Measurements from ENCODE around the gene MORC2. TPM values are rescaled to one million over a fixed set of nuclear protein-coding genes. Genes with fewer than 3 reads are reported as not detected.

The MORC2 gene
- total and polyA plus RNA-seq, 4 donors: 11.9 to 24.7 (median 20.7) TPM

- no peaks in the 10 kb centered on the region for H3K27me3 ChIP-seq (ENCODE audit: control insufficient read depth in 3 of 3, insufficient read depth in 3 of 3, low read length in 2 of 3)
- H3K4me3 ChIP-seq: no peak overlapping the region
- no peaks in the 10 kb centered on the region for H3K9me3 ChIP-seq (ENCODE audit: control insufficient read depth in 4 of 4, insufficient read depth in 3 of 4, low read length in 3 of 4)
- TF ChIP-seq CTCF (IDR thresholded peaks at IDR 0.05; ENCODE audit: control extremely low read depth, extremely low read depth): no peak
- no peak for ATAC-seq (ENCODE audit: insufficient read depth, low FRiP score)
- peaks cover 0 to 3% (median 0%) of the 10 kb centered on the region in 5 donors for H3K4me1 ChIP-seq (ENCODE audit: control insufficient read depth in 5 of 5, insufficient read depth in 5 of 5, low read length in 5 of 5)
- no peak overlapping the region for H3K9ac ChIP-seq (ENCODE audit: insufficient read depth in 1 of 2, low read length in 2 of 2)
- H3K36me3 ChIP-seq (ENCODE audit: control insufficient read depth in 4 of 4, insufficient read depth in 4 of 4, low read length in 4 of 4): peaks cover 38 to 56% (median 44%) of the 10 kb centered on the region in 4 donors
- H3K27ac ChIP-seq (ENCODE audit: low read depth in 1 of 2, low read length in 1 of 2): no peak overlapping the region
- no peak for DNase-seq
- WGBS, 2 donors: 89 to 92% methylated on average over 7 of the region's 7 CpGs
Measured at GRCh38 chr22:30949934-30950660, 18.5 kb downstream of the MORC2 start.

GRCh38 chr22:30948930-30949342 lies 19.6 kb downstream of the MORC2 start:
- no peaks in the 10 kb centered on the region for H3K9me3 ChIP-seq (ENCODE audit: control insufficient read depth in 4 of 4, insufficient read depth in 3 of 4, low read length in 3 of 4)
- DNase-seq: no peak
- no peak for ATAC-seq (ENCODE audit: insufficient read depth, low FRiP score)
- no peaks in the 10 kb centered on the region for H3K27me3 ChIP-seq (ENCODE audit: control insufficient read depth in 3 of 3, insufficient read depth in 3 of 3, low read length in 2 of 3)
- peak overlapping the region in 1 of 2 donors; percentile 8 for H3K27ac ChIP-seq (ENCODE audit: low read depth in 1 of 2, low read length in 1 of 2)
- peaks cover 43 to 61% (median 52%) of the 10 kb centered on the region in 4 donors for H3K36me3 ChIP-seq (ENCODE audit: control insufficient read depth in 4 of 4, insufficient read depth in 4 of 4, low read length in 4 of 4)
- H3K4me3 ChIP-seq: no peak overlapping the region
- peaks cover 0 to 3% (median 0%) of the 10 kb centered on the region in 5 donors for H3K4me1 ChIP-seq (ENCODE audit: control insufficient read depth in 5 of 5, insufficient read depth in 5 of 5, low read length in 5 of 5)
- H3K9ac ChIP-seq (ENCODE audit: insufficient read depth in 1 of 2, low read length in 2 of 2): no peak overlapping the region
- 68 to 82% methylated on average over 3 of the region's 3 CpGs for WGBS, 2 donors
- TF ChIP-seq CTCF (IDR thresholded peaks at IDR 0.05; ENCODE audit: control extremely low read depth, extremely low read depth): no peak

DNA sequence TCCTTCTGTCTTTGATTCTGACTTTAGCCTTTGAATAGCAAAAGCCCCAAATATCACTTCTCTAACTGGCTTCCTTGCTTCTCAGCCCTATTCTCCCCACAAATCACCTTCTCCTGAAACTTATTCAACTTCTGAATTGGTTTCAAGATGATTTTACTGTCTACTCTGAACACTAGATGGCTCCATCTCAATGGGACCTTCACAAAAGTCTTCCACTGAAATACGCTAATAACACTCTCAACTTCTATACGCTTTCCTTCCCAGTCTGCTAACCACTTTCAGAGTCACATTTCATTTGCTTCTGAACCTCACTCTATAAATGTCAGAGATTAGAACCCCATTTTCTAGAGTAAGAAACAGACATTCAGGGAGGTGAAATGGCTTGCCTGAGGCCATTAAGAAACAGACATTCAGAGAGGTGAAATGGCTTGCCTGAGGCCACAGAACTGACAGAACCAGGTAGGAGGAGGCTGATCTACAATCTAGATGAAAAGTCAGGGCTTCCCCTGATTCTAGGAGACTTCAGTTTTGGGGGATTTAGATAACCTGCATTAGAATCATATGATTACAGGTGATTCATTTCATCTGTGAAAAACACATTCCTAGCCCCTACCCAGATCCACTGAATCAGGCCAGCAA lies 20.6 kb downstream of the MORC2 start:
- ATAC-seq (ENCODE audit: insufficient read depth, low FRiP score) (no peak), DNase-seq (peak in 2 of 3 donors; percentile 84 to 86)
- Histone ChIP-seq H3K9me3 (ENCODE audit: control insufficient read depth in 4 of 4, insufficient read depth in 3 of 4, low read length in 3 of 4) (no peaks in the 10 kb centered on the region), H3K36me3 (ENCODE audit: control insufficient read depth in 4 of 4, insufficient read depth in 4 of 4, low read length in 4 of 4) (peaks cover 46 to 62% (median 51%) of the 10 kb centered on the region in 4 donors), H3K4me1 (ENCODE audit: control insufficient read depth in 5 of 5, insufficient read depth in 5 of 5, low read length in 5 of 5) (peaks cover 0 to 3% (median 0%) of the 10 kb centered on the region in 5 donors), H3K4me3 (no peak overlapping the region), H3K27me3 (ENCODE audit: control insufficient read depth in 3 of 3, insufficient read depth in 3 of 3, low read length in 2 of 3) (no peaks in the 10 kb centered on the region), H3K27ac (ENCODE audit: low read depth in 1 of 2, low read length in 1 of 2) (peak overlapping the region in 1 of 2 donors; percentile 23), H3K9ac (ENCODE audit: insufficient read depth in 1 of 2, low read length in 2 of 2) (no peak overlapping the region)
- peak; percentile 35 for TF ChIP-seq CTCF (IDR thresholded peaks at IDR 0.05; ENCODE audit: control extremely low read depth, extremely low read depth)
- 27 to 47% methylated on average over 2 of the region's 2 CpGs for WGBS, 2 donors

Measured in lung (tissue), 12 donors.